Fibroblast of lung (primary cell): ENCODE measurements around the gene PPAN.

Source experiments
- EZH2 ChIP-seq: IDR thresholded peaks from 2 replicates; pipeline ENCODE4 v1.5.1; 2012; ENCODE audit warnings: low read length, control low read depth, mild to moderate bottlenecking; ENCODE audit errors: missing control alignments
- TF ChIP-seq, protein P1 (sequence below), 2 donors: IDR thresholded peaks in 1 of 2; conservative IDR thresholded peaks in 1 of 2; 1 replicate in 1 of 2; 2 replicates in 1 of 2; pipeline ENCODE4 v1.5.1; 2011 to 2012; ENCODE audit warnings: low read length in 2 of 2, control low read depth in 1 of 2, inconsistent platforms in 1 of 2, low read depth in 1 of 2, mild to moderate bottlenecking in 1 of 2

DNA sequence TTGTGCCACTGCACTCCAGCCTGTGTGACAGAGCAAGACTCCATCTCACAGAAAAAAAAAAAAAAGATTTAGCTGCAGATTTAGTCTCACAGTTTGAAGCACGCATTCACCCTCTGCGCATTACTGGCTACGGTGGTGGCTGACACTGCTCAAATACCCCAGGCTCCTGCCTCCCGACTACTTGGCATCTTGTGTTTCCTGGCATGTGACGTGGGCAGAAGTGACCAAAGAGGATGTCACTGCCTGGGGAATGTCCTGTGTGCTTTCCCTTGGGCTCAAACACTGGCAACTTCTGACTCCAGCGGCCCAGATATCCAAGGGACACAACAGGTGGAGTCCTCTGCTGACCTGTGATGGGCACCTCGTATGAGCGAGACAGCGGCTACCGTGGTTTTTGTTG, 38.2 kb downstream of the PPAN start:
- TF ChIP-seq, protein P1, sequence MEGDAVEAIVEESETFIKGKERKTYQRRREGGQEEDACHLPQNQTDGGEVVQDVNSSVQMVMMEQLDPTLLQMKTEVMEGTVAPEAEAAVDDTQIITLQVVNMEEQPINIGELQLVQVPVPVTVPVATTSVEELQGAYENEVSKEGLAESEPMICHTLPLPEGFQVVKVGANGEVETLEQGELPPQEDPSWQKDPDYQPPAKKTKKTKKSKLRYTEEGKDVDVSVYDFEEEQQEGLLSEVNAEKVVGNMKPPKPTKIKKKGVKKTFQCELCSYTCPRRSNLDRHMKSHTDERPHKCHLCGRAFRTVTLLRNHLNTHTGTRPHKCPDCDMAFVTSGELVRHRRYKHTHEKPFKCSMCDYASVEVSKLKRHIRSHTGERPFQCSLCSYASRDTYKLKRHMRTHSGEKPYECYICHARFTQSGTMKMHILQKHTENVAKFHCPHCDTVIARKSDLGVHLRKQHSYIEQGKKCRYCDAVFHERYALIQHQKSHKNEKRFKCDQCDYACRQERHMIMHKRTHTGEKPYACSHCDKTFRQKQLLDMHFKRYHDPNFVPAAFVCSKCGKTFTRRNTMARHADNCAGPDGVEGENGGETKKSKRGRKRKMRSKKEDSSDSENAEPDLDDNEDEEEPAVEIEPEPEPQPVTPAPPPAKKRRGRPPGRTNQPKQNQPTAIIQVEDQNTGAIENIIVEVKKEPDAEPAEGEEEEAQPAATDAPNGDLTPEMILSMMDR (conservative IDR thresholded peaks at IDR 0.05 in 1 of 2, IDR thresholded peaks at IDR 0.05 in 1 of 2; ENCODE audit: low read depth in 1 of 2, low read length in 2 of 2), result no peak
- no peak for TF ChIP-seq EZH2
